GM23248 (cell line): ENCODE results near the gene ENG.

Source experiments
- EZH2 ChIP-seq: fragments of 200-600 bp; sonication (generic); IDR thresholded peaks from 2 replicates; pipeline ENCODE4 v1.6.1; 2018; ENCODE audit warnings: antibody characterized with exemption, mild to moderate bottlenecking; ENCODE audit not compliant: insufficient read depth, poor library complexity, severe bottlenecking
- EZH2phosphoT487 ChIP-seq: fragments of 200-600 bp; sonication (generic); IDR thresholded peaks from 2 replicates; pipeline ENCODE4 v1.6.1; 2018; ENCODE audit warnings: antibody characterized with exemption, moderate library complexity, mild to moderate bottlenecking, low read depth; ENCODE audit not compliant: insufficient read depth

DNA sequence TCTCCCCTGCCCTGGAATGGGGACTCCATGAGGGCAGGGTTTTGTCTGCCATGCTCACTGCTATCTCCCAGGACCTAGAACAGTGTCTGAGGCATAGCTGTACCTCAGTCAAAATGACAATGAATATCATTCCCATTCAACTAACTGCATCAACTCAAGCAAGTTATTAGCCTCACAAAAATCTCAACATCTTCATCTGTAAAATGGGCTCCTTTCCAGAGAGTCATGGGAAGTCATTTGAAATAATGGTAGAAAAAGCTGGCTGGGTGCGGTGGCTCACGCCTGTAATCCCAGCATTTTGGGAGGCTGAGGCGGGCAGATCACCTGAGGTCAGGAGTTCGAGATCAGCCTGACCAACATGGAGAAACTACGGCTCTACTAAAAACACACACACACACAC is 85.4 kb downstream of the ENG start:
- no peak for TF ChIP-seq EZH2
- TF ChIP-seq EZH2phosphoT487 = no peak
